ENCODE measurements around the gene FKBP1A. TPM values are rescaled to one million over a fixed set of nuclear protein-coding genes. Genes with fewer than 3 reads are reported as not detected.
A peak's percentile ranks its signal among the peaks of the same experiment; 100 is the strongest.

The FKBP1A gene
- total and polyA plus RNA-seq, 2 of the 4 experiments (the other 2 are of a cell fraction) = 120 to 528 TPM

- H2BK120ac ChIP-seq (ENCODE audit: low read depth, low read length) = peak overlapping the region; percentile 33; the same call in 1 of the 2 replicates
- H3K4me3 ChIP-seq (ENCODE audit: insufficient read depth, low read depth, low read length) = no peak overlapping the region
- DNase-seq (no peak), ATAC-seq (ENCODE audit: low read depth) (no peak)
- no peaks in the 10 kb centered on the region for H3K9me3 ChIP-seq (ENCODE audit: control insufficient read depth, insufficient read depth, low read length)
- H3K27me3 ChIP-seq (ENCODE audit: control insufficient read depth, insufficient read depth, low read length) = no peaks in the 10 kb centered on the region
- H3K27ac ChIP-seq (ENCODE audit: insufficient read depth, low read length) = no peak overlapping the region
- H3K4me1 ChIP-seq (ENCODE audit: control insufficient read depth, insufficient read depth, low read length) = peaks cover 16% of the 10 kb centered on the region
- no peak overlapping the region for H4K5ac ChIP-seq (ENCODE audit: low read depth, low read length)
- H3K9ac ChIP-seq (ENCODE audit: low read depth, low read length) = no peak overlapping the region
- no peak overlapping the region for H4K91ac ChIP-seq (ENCODE audit: insufficient read depth, low read depth, low read length)
- BruUV-seq (replicated peaks) = no TSS peak
- H3K4me2 ChIP-seq (ENCODE audit: low read depth, low read length) = no peak overlapping the region
- peak overlapping the region; percentile 54 for H2AFZ ChIP-seq (replicated peaks; ENCODE audit: low read length, poor library complexity)
- WGBS, 2 experiments (ENCODE audit: extremely low coverage in 2 of 2, insufficient read length in 1 of 2) = no CpG with 5 or more reads among the region's 4 CpGs
- H4K8ac ChIP-seq (ENCODE audit: low read depth in 2 of 2, low read length in 2 of 2) = peak overlapping the region in 1 of 2 experiments; percentile 28; a peak in 1 of 4 replicates
- H2BK15ac ChIP-seq (ENCODE audit: low read depth, low read length) = peak overlapping the region; percentile 15; the same call in 1 of the 3 replicates
- peak overlapping the region; percentile 28 for H2BK5ac ChIP-seq (ENCODE audit: low read depth, low read length, poor library complexity, severe bottlenecking)
- ChIA-PET CTCF (no interaction called here), POLR2A (ENCODE audit: unreplicated experiment) (no interaction called here)
- peak overlapping the region; percentile 3; the same call in 1 of the 2 replicates for H3K23ac ChIP-seq (ENCODE audit: low read depth, low read length)
- in situ Hi-C loops (cut with MboI; ENCODE audit: low sequenced_read_pairs) (loop anchor here (25.0 kb wide), 1 partner anchor 492 kb away; no protein-coding TSS in a partner anchor), intact Hi-C loops (cut with micrococcal nuclease) (no loop called here), dilution Hi-C loops (cut with HindIII; ENCODE audit: low sequenced_read_pairs, unreplicated experiment) (no loop called here)
- H3K18ac ChIP-seq (ENCODE audit: low read depth, low read length) = peak overlapping the region; percentile 13; the same call in 1 of the 2 replicates
- H3K9me1 ChIP-seq (ENCODE audit: insufficient read depth, low read length) = peaks cover 21% of the 10 kb centered on the region
- no peaks in the 10 kb centered on the region for H3K36me3 ChIP-seq (ENCODE audit: control insufficient read depth, insufficient read depth, low read length)
- H2AK5ac ChIP-seq (ENCODE audit: low read depth, low read length) = peak overlapping the region; percentile 5; the same call in 1 of the 2 replicates
- H3K14ac ChIP-seq (replicated peaks; ENCODE audit: low read depth, low read length) = peak overlapping the region; percentile 13; the same call in 1 of the 2 replicates
- peak overlapping the region; percentile 5 for H3K4ac ChIP-seq (ENCODE audit: low read depth, low read length)
- no peak overlapping the region for H2AK9ac ChIP-seq (replicated peaks; ENCODE audit: low read depth, low read length, poor library complexity)
- H3K79me1 ChIP-seq (ENCODE audit: low read depth in 1 of 2, low read length in 2 of 2) = peaks cover 0 to 37% of the 10 kb centered on the region in 2 experiments; a peak in 2 of 4 replicates
- peak overlapping the region; percentile 38; the same call in 1 of the 2 replicates for H2BK20ac ChIP-seq (ENCODE audit: low read depth, low read length)
- peaks cover 6% of the 10 kb centered on the region; the same call in 1 of the 2 replicates for H4K20me1 ChIP-seq (ENCODE audit: insufficient read depth, low read length)
- no peak overlapping the region for H3K56ac ChIP-seq (ENCODE audit: extremely low read depth, insufficient read depth, low read length)
- TF ChIP-seq USF2 (IDR thresholded peaks at IDR 0.05; ENCODE audit: low read depth, low read length) = no peak
- TF ChIP-seq NFE2L2 (IDR thresholded peaks at IDR 0.05; ENCODE audit: low read depth, low read length) = no peak
- no peak for TF ChIP-seq ELK1 (IDR thresholded peaks at IDR 0.05; ENCODE audit: borderline replicate concordance, low read depth, low read length)
- TF ChIP-seq FOS (IDR thresholded peaks at IDR 0.05; ENCODE audit: low read depth, low read length) = no peak
- no peak for TF ChIP-seq RAD21 (IDR thresholded peaks at IDR 0.05; ENCODE audit: low read length)
- TF ChIP-seq POLR2A (IDR thresholded peaks at IDR 0.05; ENCODE audit: low read depth, low read length) = no peak
- TF ChIP-seq BHLHE40 (IDR thresholded peaks at IDR 0.05; ENCODE audit: low read depth, low read length) = no peak
- no peak for TF ChIP-seq CEBPB (IDR thresholded peaks at IDR 0.05; ENCODE audit: low read depth, low read length)
- no peak for TF ChIP-seq MAFK (IDR thresholded peaks at IDR 0.05; ENCODE audit: low read depth, low read length)
- no peak for TF ChIP-seq CTCF (conservative IDR thresholded peaks at IDR 0.05; ENCODE audit: low read depth, low read length)
- TF ChIP-seq RFX5 (IDR thresholded peaks at IDR 0.05; ENCODE audit: low read depth, low read length) = no peak
- no peak for TF ChIP-seq CHD1 (IDR thresholded peaks at IDR 0.05; ENCODE audit: low read depth, low read length)
- no peak for TF ChIP-seq RCOR1 (IDR thresholded peaks at IDR 0.05; ENCODE audit: insufficient replicate concordance, low read length)
- no peak for TF ChIP-seq SMC3 (IDR thresholded peaks at IDR 0.05; ENCODE audit: low read depth, low read length)
- TF ChIP-seq MXI1 (IDR thresholded peaks at IDR 0.05; ENCODE audit: borderline replicate concordance, low read depth, low read length) = no peak
These were observed 47.7 kb downstream of the FKBP1A start for GRCh38 chr20:1345030-1345755.
